ENCODE measurements around the gene PNMA8A. TPM values are rescaled to one million over a fixed set of nuclear protein-coding genes. Genes with fewer than 3 reads are reported as not detected.

PNMA8A gene
- total RNA-seq, 4 donors from 2014 or later, result 8.9 to 33.8 (median 19.5) TPM

DNA sequence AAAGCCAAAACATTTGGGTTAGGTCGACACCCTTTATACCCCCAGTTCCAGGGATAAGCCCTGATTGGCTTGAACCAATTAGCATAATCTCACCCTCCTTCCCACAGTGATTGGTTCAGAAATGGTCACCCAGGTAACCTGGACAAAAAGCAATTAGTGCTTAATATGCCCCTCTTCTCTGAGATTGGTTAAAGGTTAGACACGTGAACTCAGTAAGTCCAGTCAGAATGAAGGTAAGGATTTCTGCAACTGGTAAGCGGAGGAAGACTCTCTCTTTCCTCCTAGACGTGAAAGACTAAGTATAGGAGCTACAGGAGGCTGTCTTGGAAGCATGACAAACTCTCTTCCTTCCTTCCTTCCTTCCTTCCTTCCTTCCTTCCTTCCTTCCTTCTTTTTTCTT is 41.4 kb downstream of the PNMA8A start:
- WGBS, 2 donors, result 72 to 76% methylated on average over 4 of the region's 4 CpGs
- TF ChIP-seq CTCF (IDR thresholded peaks at IDR 0.05) (no peak), POLR2A (IDR thresholded peaks at IDR 0.05) (no peak)
- no peak overlapping the region for H3K4me3 ChIP-seq (replicated peaks in 1 of 3)
- no peaks in the 10 kb centered on the region for H3K9me3 ChIP-seq
- no peak for DNase-seq
- H3K36me3 ChIP-seq, result no peaks in the 10 kb centered on the region
- H3K27ac ChIP-seq, result no peak overlapping the region
- intact Hi-C loops (cut with DNase I), result no loop called here
- peaks cover 7 to 18% of the 10 kb centered on the region in 2 donors for H3K4me1 ChIP-seq
- no peaks in the 10 kb centered on the region for H3K27me3 ChIP-seq

- intact Hi-C loops (cut with DNase I), result no loop called here
Observed at GRCh38 chr19:46428239-46429135, 42.9 kb downstream of the PNMA8A start, which contains the start of gene PNMA8C. Gene PNMA8C (minus strand): TSS chr19:46428936. CDS start chr19:46428359, 577 bp downstream.

GRCh38 chr19:46427518-46428045 is 43.8 kb downstream of the PNMA8A start:
- DNase-seq, result no peak
- TF ChIP-seq CTCF (IDR thresholded peaks at IDR 0.05), result no peak
- no peak for TF ChIP-seq POLR2A (IDR thresholded peaks at IDR 0.05)
- peaks cover 7 to 18% of the 10 kb centered on the region in 2 donors for H3K4me1 ChIP-seq
- H3K4me3 ChIP-seq (replicated peaks in 1 of 3), result no peak overlapping the region
- H3K9me3 ChIP-seq, result no peaks in the 10 kb centered on the region
- H3K27me3 ChIP-seq, result no peaks in the 10 kb centered on the region
- intact Hi-C loops (cut with DNase I), result no loop called here
- H3K27ac ChIP-seq, result no peak overlapping the region
- no peaks in the 10 kb centered on the region for H3K36me3 ChIP-seq
- 88 to 90% methylated on average over 16 to 17 of the region's 17 CpGs for whole genome bisulfite sequencing, 2 donors

More at GRCh38 chr19:46428239-46429135, 42.9 kb downstream of the PNMA8A start, which contains the start of gene PNMA8C:
- Histone ChIP-seq H3K27ac (no peak within 1 kb of the TSS), H3K4me1 (peaks cover 7 to 18% of the 10 kb centered on the region in 2 donors), H3K36me3 (no peaks in the 10 kb centered on the region), H3K9me3 (no peaks in the 10 kb centered on the region), H3K27me3 (no peaks in the 10 kb centered on the region), H3K4me3 (replicated peaks in 1 of 3) (no peak within 1 kb of the TSS)
- TF ChIP-seq CTCF (IDR thresholded peaks at IDR 0.05) (no peak), POLR2A (IDR thresholded peaks at IDR 0.05) (no peak)
- DNase-seq, result peak; percentile 66 to 69
- WGBS, 2 donors, result 25 to 38% methylated on average over 31 to 36 of the region's 52 CpGs

DNA sequence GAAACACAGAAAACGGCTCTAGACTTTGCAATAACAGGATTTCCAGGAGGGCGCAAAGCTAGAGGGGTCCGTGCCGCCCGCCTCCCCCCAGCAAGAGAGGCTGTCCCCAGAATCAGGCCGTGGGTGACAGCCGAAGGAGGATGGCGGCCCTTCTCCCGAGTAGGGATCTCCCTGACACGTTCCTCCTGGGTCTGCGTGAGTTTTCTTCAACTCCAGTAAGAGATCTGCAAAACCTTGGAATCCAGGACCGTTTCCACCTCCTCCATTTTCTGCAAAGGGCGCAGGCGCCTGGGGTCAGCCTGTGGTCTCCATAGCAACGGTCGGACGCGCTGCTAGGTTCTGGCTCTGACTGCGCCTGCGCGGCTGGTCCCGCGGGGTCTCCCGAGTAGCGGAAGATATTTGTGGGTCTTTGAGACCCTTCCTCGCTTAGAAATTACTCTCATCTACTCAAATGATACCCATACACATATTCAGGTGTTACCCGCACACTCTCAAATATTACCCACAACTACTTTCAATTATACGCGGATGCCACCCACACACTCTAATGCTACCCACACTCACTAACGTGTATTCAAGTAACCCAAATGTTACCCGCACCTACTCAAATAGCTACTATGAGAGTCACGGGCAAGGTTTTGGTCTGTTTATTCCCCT is 44.7 kb downstream of the PNMA8A start:
- intact Hi-C loops (cut with DNase I), result no loop called here
- Histone ChIP-seq H3K4me1 (peaks cover 7 to 18% of the 10 kb centered on the region in 2 donors), H3K36me3 (no peaks in the 10 kb centered on the region), H3K4me3 (replicated peaks in 1 of 3) (peak overlapping the region in 2 of 3 donors; percentile 15 to 23), H3K27me3 (no peaks in the 10 kb centered on the region), H3K9me3 (no peaks in the 10 kb centered on the region), H3K27ac (peak overlapping the region; percentile 71 to 83 (median 74))
- DNase-seq, result peak; percentile 86 to 87
- TF ChIP-seq POLR2A (IDR thresholded peaks at IDR 0.05) (peak in 1 of 2 donors; percentile 43), CTCF (IDR thresholded peaks at IDR 0.05) (no peak)
- 1 to 3% methylated on average over 24 to 32 of the region's 32 CpGs for WGBS, 2 donors

All from thyroid gland (tissue), 4 donors.